AG04449 (cell line): Measurements from ENCODE around the gene TSTD2.

Source experiments
- CTCF ChIA-PET: fragments of 350-600 bp; formaldehyde crosslinking; extraction: SDS; loops from one replicate; lab custom pipeline; 2021; ENCODE audit warnings: antibody characterized with exemption; lab: Yijun Ruan, JAX
- POLR2A ChIA-PET: fragments of 400-600, 350-600 bp; formaldehyde crosslinking; extraction: SDS; loops from one replicate; lab custom pipeline; 2020; ENCODE audit warnings: antibody characterized with exemption, inconsistent platforms; lab: Yijun Ruan, JAX
- DNase-seq: peaks from one replicate; pipeline ENCODE4 v3.0.0-alpha.2; 2010; ENCODE audit warnings: low read depth, low spot score
- H3K4me3 ChIP-seq: 2 replicates; pipeline ENCODE4 v1.5.1; 2011; ENCODE audit warnings: low read depth, mild to moderate bottlenecking, control low read depth, low read length
- TF ChIP-seq, protein P1 (sequence below): IDR thresholded peaks from one replicate; pipeline ENCODE4 v1.5.1; 2011; ENCODE audit warnings: mild to moderate bottlenecking, moderate library complexity, low read length, control low read depth, inconsistent platforms; ENCODE audit not compliant: insufficient read depth; ENCODE audit errors: missing control alignments

Gene TSTD2

DNA sequence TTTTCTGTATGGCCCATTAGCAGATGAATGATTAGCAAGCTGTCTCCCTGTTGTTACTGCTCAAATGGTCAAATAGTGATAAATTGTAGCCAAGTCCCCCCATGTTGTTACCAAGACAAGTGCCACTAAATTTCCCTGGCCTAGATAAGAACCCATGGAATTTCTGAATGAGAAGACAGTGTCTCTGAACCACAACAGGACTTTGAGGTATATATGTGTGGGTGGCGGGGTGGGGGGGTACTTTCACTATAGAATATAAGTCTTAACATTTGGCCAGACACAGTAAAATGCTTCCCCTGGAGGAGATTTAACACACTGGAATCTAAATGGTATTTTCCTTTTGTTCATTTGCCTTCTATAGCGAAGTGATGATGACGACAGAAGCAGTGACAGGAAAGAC lies 35.3 kb upstream of the TSTD2 start:
- TF ChIP-seq, protein P1, sequence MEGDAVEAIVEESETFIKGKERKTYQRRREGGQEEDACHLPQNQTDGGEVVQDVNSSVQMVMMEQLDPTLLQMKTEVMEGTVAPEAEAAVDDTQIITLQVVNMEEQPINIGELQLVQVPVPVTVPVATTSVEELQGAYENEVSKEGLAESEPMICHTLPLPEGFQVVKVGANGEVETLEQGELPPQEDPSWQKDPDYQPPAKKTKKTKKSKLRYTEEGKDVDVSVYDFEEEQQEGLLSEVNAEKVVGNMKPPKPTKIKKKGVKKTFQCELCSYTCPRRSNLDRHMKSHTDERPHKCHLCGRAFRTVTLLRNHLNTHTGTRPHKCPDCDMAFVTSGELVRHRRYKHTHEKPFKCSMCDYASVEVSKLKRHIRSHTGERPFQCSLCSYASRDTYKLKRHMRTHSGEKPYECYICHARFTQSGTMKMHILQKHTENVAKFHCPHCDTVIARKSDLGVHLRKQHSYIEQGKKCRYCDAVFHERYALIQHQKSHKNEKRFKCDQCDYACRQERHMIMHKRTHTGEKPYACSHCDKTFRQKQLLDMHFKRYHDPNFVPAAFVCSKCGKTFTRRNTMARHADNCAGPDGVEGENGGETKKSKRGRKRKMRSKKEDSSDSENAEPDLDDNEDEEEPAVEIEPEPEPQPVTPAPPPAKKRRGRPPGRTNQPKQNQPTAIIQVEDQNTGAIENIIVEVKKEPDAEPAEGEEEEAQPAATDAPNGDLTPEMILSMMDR: no peak
- CTCF ChIA-PET: no interaction called here

DNA sequence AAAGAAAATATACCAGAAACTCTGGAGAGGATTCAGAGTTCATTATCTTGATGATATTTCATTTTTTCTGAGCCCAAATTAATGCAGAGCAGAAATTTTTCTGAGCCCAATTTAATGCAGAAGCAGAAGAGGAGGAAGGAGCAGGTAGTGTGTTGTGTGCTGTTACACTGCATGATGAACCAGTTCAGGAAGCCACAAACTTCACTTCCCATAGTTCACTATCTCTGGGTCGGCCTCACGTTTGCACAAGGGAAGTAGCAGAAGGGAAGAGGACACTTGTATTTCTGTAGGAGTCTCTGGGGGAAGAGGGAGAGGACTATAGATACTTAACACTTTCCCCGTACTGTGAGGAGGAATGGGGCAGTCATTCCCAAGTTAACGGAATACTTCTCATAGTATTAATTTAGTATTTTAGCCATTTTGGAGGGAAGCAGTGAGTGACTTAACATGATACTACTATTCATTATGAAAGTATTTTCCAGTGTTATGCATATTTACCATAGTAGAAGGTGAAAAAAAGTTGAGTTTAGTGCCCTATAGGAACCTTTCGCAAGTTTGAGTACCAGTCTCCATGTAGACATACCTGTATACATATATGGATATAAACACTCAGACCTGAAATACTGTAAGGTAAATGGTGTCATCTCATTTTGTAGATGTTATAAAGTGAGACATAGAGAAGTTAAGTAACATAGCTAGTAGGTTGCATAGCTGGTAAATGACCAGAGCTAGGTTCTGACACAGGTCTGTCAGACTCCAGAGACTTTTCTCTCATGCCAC lies 33.9 kb upstream of the TSTD2 start:
- no peak for DNase-seq
- POLR2A ChIA-PET: no interaction called here
- TF ChIP-seq, protein P1: no peak
- H3K4me3 ChIP-seq: no peak overlapping the region
- CTCF ChIA-PET: interaction anchor here (0.9 kb wide), 1 partner anchor 19 kb away, joined by 3 read pairs; no protein-coding TSS in a partner anchor

More for the DNA sequence above, 35.3 kb upstream of the TSTD2 start:
- no peak overlapping the region for H3K4me3 ChIP-seq
- no peak for DNase-seq
- POLR2A ChIA-PET: no interaction called here

- TF ChIP-seq, protein P1: no peak
- CTCF ChIA-PET: no interaction called here
- no peak for DNase-seq
- POLR2A ChIA-PET: no interaction called here
- no peak overlapping the region for H3K4me3 ChIP-seq
Observed at GRCh38 chr9:97665742-97666141, 32.6 kb upstream of the TSTD2 start.

- DNase-seq: peak; percentile 5
- TF ChIP-seq, protein P1: no peak
- no peak overlapping the region for H3K4me3 ChIP-seq
- CTCF ChIA-PET: interaction anchor here (0.9 to 1.7 kb wide), 2 partner anchors 9 to 240 kb away, joined by 3 to 4 read pairs; no protein-coding TSS in a partner anchor
- POLR2A ChIA-PET: no interaction called here
Observed at GRCh38 chr9:97660847-97661246, 27.7 kb upstream of the TSTD2 start.

DNA sequence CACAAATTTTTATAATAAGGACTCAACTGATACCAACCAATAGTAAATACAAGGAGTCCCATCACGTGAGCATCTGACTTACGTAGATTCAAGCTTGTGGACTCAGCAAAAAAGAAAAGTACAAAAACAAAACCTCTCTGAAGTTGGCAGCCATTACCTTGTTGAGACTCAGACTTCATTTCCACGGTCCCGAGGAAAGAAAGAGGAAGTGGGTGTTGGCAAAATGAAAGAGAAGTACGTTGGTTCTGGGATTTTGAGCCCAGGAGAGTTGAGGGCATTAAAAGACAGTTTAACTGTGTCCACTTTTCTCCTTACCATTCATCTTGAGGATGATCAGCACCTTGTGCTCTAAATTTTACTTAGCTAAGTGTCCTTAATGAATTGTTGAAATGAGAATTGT lies 27.2 kb upstream of the TSTD2 start:
- no peak for DNase-seq
- ChIA-PET POLR2A (no interaction called here), CTCF (interaction anchor here (0.9 to 1.7 kb wide), 2 partner anchors 9 to 240 kb away, joined by 3 to 4 read pairs; no protein-coding TSS in a partner anchor)
- H3K4me3 ChIP-seq: no peak overlapping the region
- TF ChIP-seq, protein P1: no peak

DNA sequence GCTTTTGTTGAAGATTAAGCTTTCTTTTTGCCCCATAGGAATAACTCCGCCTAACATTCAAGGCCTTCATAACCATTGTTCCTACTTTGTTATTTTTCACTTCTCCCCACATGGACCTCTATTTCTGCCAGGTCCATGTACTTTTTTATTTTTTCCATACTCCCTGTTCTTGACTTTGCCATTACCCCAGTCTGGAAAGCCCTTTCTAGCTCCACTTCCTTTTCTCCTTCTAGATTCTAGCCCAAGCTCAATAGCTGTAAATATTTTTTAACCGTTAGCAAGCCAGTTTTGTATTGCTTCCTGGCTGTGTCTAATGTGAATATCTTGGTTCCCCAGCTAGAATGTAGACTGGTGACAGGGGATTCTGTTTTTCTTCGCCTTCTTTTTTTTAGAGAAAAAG lies 26.6 kb upstream of the TSTD2 start:
- no peak overlapping the region for H3K4me3 ChIP-seq
- DNase-seq: no peak
- TF ChIP-seq, protein P1: no peak
- ChIA-PET CTCF (no interaction called here), POLR2A (no interaction called here)
